ENCODE results near the gene STAM2. TPM values are rescaled to one million over a fixed set of nuclear protein-coding genes. Genes with fewer than 3 reads are reported as not detected.

The STAM2 gene
- total and polyA plus RNA-seq, 12 donors: 6.5 to 45.8 (median 33.0) TPM

DNA sequence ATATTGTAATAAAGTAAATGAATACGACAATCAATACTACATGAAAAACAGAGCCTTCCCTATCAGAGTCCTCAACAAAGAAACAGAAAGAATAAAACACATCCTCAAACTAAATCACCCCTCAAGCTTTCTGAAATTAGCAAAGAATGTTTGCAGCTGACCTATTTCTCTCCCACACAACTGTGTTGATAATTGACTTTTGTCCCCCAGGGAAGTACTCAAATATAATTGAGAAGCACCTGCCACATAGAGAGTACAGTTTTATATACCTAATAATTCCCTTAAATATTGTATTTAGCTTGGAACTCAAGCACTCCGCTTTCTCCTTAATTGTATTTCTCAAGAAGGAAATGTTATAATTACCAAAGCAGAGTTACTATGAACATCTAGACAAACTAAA, 89.3 kb downstream of the STAM2 start:
- H3K4me1 ChIP-seq (replicated peaks in 1 of 2): no peaks in the 10 kb centered on the region
- H3K9me3 ChIP-seq (replicated peaks in 1 of 3): no peaks in the 10 kb centered on the region
- intact Hi-C loops (cut with DNase I): no loop called here
- TF ChIP-seq, protein P1, sequence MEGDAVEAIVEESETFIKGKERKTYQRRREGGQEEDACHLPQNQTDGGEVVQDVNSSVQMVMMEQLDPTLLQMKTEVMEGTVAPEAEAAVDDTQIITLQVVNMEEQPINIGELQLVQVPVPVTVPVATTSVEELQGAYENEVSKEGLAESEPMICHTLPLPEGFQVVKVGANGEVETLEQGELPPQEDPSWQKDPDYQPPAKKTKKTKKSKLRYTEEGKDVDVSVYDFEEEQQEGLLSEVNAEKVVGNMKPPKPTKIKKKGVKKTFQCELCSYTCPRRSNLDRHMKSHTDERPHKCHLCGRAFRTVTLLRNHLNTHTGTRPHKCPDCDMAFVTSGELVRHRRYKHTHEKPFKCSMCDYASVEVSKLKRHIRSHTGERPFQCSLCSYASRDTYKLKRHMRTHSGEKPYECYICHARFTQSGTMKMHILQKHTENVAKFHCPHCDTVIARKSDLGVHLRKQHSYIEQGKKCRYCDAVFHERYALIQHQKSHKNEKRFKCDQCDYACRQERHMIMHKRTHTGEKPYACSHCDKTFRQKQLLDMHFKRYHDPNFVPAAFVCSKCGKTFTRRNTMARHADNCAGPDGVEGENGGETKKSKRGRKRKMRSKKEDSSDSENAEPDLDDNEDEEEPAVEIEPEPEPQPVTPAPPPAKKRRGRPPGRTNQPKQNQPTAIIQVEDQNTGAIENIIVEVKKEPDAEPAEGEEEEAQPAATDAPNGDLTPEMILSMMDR (IDR thresholded peaks at IDR 0.05): no peak
- no peaks in the 10 kb centered on the region for H3K27me3 ChIP-seq
- 89 to 97% (median 92%) methylated on average over 2 of the region's 2 CpGs for WGBS, 4 donors
- no peak overlapping the region for H3K27ac ChIP-seq
- no peak for DNase-seq
- no peaks in the 10 kb centered on the region for H3K36me3 ChIP-seq (replicated peaks in 1 of 2)
- H3K4me3 ChIP-seq: no peak overlapping the region

GRCh38 chr2:152084076-152084475, 91.5 kb downstream of the STAM2 start:
- H3K4me3 ChIP-seq: no peak overlapping the region
- no peaks in the 10 kb centered on the region for H3K36me3 ChIP-seq (replicated peaks in 1 of 2)
- no peaks in the 10 kb centered on the region for H3K9me3 ChIP-seq (replicated peaks in 1 of 3)
- no peak overlapping the region for H3K27ac ChIP-seq
- TF ChIP-seq, protein P1 (IDR thresholded peaks at IDR 0.05): no peak
- TF ChIP-seq POLR2A (IDR thresholded peaks at IDR 0.05): no peak
- intact Hi-C loops (cut with DNase I): no loop called here
- DNase-seq: no peak
- WGBS, 4 donors: 82 to 89% (median 88%) methylated on average over 6 of the region's 6 CpGs
- no peaks in the 10 kb centered on the region for H3K27me3 ChIP-seq
- H3K4me1 ChIP-seq (replicated peaks in 1 of 2): no peaks in the 10 kb centered on the region

GRCh38 chr2:152083202-152083875, 92.2 kb downstream of the STAM2 start:
- WGBS, 4 donors: 84 to 87% (median 85%) methylated on average over 6 of the region's 6 CpGs
- TF ChIP-seq, protein P1 (IDR thresholded peaks at IDR 0.05): no peak
- no peak for TF ChIP-seq POLR2A (IDR thresholded peaks at IDR 0.05)
- no peaks in the 10 kb centered on the region for H3K9me3 ChIP-seq (replicated peaks in 1 of 3)

GRCh38 chr2:152078662-152079061, 96.9 kb downstream of the STAM2 start:
- intact Hi-C loops (cut with DNase I): no loop called here
- H3K4me1 ChIP-seq (replicated peaks in 1 of 2): no peaks in the 10 kb centered on the region
- TF ChIP-seq POLR2A (IDR thresholded peaks at IDR 0.05): no peak
- TF ChIP-seq, protein P1 (IDR thresholded peaks at IDR 0.05): no peak
- no peak for DNase-seq
- 65 to 74% (median 67%) methylated on average over 2 of the region's 2 CpGs for WGBS, 4 donors
- no peaks in the 10 kb centered on the region for H3K27me3 ChIP-seq
- H3K4me3 ChIP-seq: no peak overlapping the region
- no peaks in the 10 kb centered on the region for H3K9me3 ChIP-seq (replicated peaks in 1 of 3)
- H3K36me3 ChIP-seq (replicated peaks in 1 of 2): no peaks in the 10 kb centered on the region
- no peak overlapping the region for H3K27ac ChIP-seq

More at GRCh38 chr2:152083202-152083875, 92.2 kb downstream of the STAM2 start:
- Histone ChIP-seq H3K27ac (no peak overlapping the region), H3K4me1 (replicated peaks in 1 of 2) (no peaks in the 10 kb centered on the region), H3K27me3 (no peaks in the 10 kb centered on the region), H3K4me3 (no peak overlapping the region), H3K36me3 (replicated peaks in 1 of 2) (no peaks in the 10 kb centered on the region)
- DNase-seq: no peak
- intact Hi-C loops (cut with DNase I): no loop called here

Measured in adrenal gland (tissue), 12 donors.